ENCODE measurements around the gene ODAD3.

DNA sequence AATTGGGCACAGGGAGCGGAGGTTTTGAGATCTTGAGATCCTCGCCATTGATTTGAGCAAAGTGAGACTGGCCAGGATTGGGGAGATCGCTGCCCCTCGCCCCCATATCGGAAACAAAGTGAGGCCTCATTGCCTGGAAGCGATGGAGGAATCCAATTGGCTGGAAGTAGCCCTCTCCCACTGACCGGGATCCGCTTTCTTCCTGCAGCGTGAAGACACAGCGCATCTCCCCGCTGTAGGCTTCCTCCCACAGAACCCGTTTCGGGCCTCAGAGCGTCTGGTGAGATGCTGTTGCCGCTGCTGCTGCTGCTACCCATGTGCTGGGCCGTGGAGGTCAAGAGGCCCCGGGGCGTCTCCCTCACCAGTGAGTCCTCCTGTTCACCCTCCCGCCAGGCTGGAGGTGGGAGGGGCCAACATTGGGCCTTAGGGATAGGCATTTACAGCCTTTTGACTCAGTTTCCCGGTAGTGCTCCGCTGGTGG lies 952 bp upstream of the ODAD3 start:
- TF ChIP-seq, protein P1, sequence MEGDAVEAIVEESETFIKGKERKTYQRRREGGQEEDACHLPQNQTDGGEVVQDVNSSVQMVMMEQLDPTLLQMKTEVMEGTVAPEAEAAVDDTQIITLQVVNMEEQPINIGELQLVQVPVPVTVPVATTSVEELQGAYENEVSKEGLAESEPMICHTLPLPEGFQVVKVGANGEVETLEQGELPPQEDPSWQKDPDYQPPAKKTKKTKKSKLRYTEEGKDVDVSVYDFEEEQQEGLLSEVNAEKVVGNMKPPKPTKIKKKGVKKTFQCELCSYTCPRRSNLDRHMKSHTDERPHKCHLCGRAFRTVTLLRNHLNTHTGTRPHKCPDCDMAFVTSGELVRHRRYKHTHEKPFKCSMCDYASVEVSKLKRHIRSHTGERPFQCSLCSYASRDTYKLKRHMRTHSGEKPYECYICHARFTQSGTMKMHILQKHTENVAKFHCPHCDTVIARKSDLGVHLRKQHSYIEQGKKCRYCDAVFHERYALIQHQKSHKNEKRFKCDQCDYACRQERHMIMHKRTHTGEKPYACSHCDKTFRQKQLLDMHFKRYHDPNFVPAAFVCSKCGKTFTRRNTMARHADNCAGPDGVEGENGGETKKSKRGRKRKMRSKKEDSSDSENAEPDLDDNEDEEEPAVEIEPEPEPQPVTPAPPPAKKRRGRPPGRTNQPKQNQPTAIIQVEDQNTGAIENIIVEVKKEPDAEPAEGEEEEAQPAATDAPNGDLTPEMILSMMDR (IDR thresholded peaks at IDR 0.05): no peak
- no peak for TF ChIP-seq POLR2A (IDR thresholded peaks at IDR 0.05)
